Testis (tissue), 3 donors: ENCODE measurements around the gene COLEC11. TPM values are rescaled to one million over a fixed set of nuclear protein-coding genes. Genes with fewer than 3 reads are reported as not detected.

Experiments used
- DNase-seq: peaks from one replicate; pipeline ENCODE4 v3.0.0-alpha.2; 2019
- H3K27ac ChIP-seq, 2 donors: fragments of 200-600 bp; sonication (generic); one replicate each; pipeline ENCODE4 v1.5.1; 2019
- H3K27me3 ChIP-seq: fragments of 200-600 bp; sonication (generic); one replicate; pipeline ENCODE4 v1.5.1; 2019
- H3K36me3 ChIP-seq: fragments of 200-600 bp; sonication (generic); one replicate; pipeline ENCODE4 v1.5.1; 2017; ENCODE audit warnings: low read depth; ENCODE audit errors: missing control alignments
- H3K4me1 ChIP-seq: fragments of 200-600 bp; sonication (generic); one replicate; pipeline ENCODE4 v1.5.1; 2019
- H3K4me3 ChIP-seq, 2 donors: fragments of 200-600 bp; sonication (generic); one replicate each; pipeline ENCODE4 v1.5.1; 2017 to 2019
- H3K9me3 ChIP-seq: fragments of 200-600 bp; sonication (generic); one replicate; pipeline ENCODE4 v1.5.1; 2017
- CTCF ChIP-seq, 3 experiments: fragments of 450-650 bp in 2 of 3; fragments of 200-600 bp in 1 of 3; sonication (generic) in 1 of 3; IDR thresholded peaks; one replicate each; pipeline ENCODE4 v1.5.1; 2016 to 2019; ENCODE audit warnings: antibody characterized with exemption in 3 of 3, mild to moderate bottlenecking in 2 of 3, moderate library complexity in 1 of 3
- POLR2A ChIP-seq: fragments of 450-650 bp; IDR thresholded peaks from one replicate; pipeline ENCODE4 v1.6.1; 2017; ENCODE audit warnings: antibody characterized with exemption, mild to moderate bottlenecking, moderate library complexity
- WGBS, 2 donors: methylation state at CpG; one replicate each; pipeline ENCODE4 v1.1.5; 2018; 5-methylcytosine and 5-hydroxymethylcytosine counted together
- intact Hi-C: fragments of 100-400 bp; cut with DNase I; formaldehyde crosslinking; loops from one replicate; pipeline ENCODE4 v1.15.1; 2023; ENCODE audit warnings: low total_unique reads
- polyA plus RNA-seq: library from polyadenylated mRNA; stranded (reverse); fragments of 350-450 nt; fragmentation: Illumina TruSeq; extraction: RNeasy Lipid Tissue Mini Kit (QIAGEN cat#74804); gene quantifications from one replicate; pipeline ENCODE4 v1.2.3, GENCODE V29; 2014; ENCODE audit warnings: low read depth, low replicate concordance; ENCODE audit not compliant: insufficient read depth
- total RNA-seq, 2 donors: library from RNA; depleted of rRNA; stranded (reverse); fragments of >200 nt; gene quantifications; one replicate each; pipeline ENCODE4 v1.2.3, GENCODE V29; 2016

COLEC11 gene
- total and polyA plus RNA-seq, 3 donors from 2014 or later: 12.7 to 15.8 (median 15.4) TPM

GRCh38 chr2:3578987-3579386, 15.9 kb upstream of the COLEC11 start:
- Histone ChIP-seq H3K4me3 (no peak overlapping the region), H3K4me1 (peaks cover 17% of the 10 kb centered on the region), H3K36me3 (no peaks in the 10 kb centered on the region), H3K27ac (no peak overlapping the region), H3K27me3 (no peaks in the 10 kb centered on the region), H3K9me3 (no peaks in the 10 kb centered on the region)
- DNase-seq: no peak
- 76 to 83% methylated on average over 5 of the region's 5 CpGs for WGBS, 2 donors
- intact Hi-C loops: no loop called here
- TF ChIP-seq POLR2A (no peak), CTCF (IDR thresholded peaks at IDR 0.05) (no peak)

DNA sequence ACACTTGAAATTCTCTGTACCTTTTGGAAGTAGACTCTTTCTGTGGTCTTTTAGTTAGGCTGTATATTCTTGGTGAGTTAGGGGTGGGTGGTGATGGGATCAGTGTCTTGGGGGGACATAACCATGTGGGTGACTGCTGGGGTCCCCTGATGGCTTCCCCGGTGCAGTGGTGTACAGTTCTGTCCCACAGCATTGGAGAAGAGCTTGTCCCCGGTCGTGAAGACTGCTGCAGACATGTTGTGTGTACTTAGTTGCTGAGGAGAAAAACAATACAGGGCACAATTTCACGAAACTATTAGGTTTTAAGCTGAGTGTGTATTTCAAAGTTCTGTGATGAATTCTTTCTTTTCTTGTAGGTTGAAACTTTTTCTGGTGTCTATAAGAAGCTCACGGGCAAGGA, 14.5 kb upstream of the COLEC11 start:
- Histone ChIP-seq H3K36me3 (no peaks in the 10 kb centered on the region), H3K4me1 (peaks cover 23% of the 10 kb centered on the region), H3K27ac (peak overlapping the region in 1 of 2 donors; percentile 29), H3K27me3 (no peaks in the 10 kb centered on the region), H3K4me3 (no peak overlapping the region), H3K9me3 (no peaks in the 10 kb centered on the region)
- TF ChIP-seq CTCF (IDR thresholded peaks at IDR 0.05) (no peak), POLR2A (no peak)
- intact Hi-C loops: no loop called here
- DNase-seq: no peak
- WGBS, 2 donors: 59 to 64% methylated on average over 5 of the region's 5 CpGs

- peaks cover 30% of the 10 kb centered on the region for H3K4me1 ChIP-seq
- H3K9me3 ChIP-seq: no peaks in the 10 kb centered on the region
- no peaks in the 10 kb centered on the region for H3K36me3 ChIP-seq
- peak overlapping the region in 1 of 2 donors; percentile 11 for H3K27ac ChIP-seq
- WGBS, 2 donors: 85 to 87% methylated on average over 13 of the region's 13 CpGs
- TF ChIP-seq POLR2A: no peak
- DNase-seq: no peak
- H3K27me3 ChIP-seq: no peaks in the 10 kb centered on the region
- no peak overlapping the region for H3K4me3 ChIP-seq
- intact Hi-C loops: no loop called here
Observed at GRCh38 chr2:3581367-3582262, 13.3 kb upstream of the COLEC11 start.

GRCh38 chr2:3584076-3584475, 10.8 kb upstream of the COLEC11 start:
- WGBS, 2 donors: 60 to 65% methylated on average over 6 of the region's 6 CpGs

More at GRCh38 chr2:3584076-3584475, 10.8 kb upstream of the COLEC11 start:
- H3K9me3 ChIP-seq: no peaks in the 10 kb centered on the region
- DNase-seq: no peak
- no peaks in the 10 kb centered on the region for H3K27me3 ChIP-seq
- H3K36me3 ChIP-seq: no peaks in the 10 kb centered on the region
- intact Hi-C loops: no loop called here
- peaks cover 15% of the 10 kb centered on the region for H3K4me1 ChIP-seq
- TF ChIP-seq CTCF (IDR thresholded peaks at IDR 0.05) (no peak), POLR2A (no peak)
- peak overlapping the region; percentile 26 to 76 for H3K27ac ChIP-seq
- no peak overlapping the region for H3K4me3 ChIP-seq
